ENCODE results near the gene B9D1. TPM values are rescaled to one million over a fixed set of nuclear protein-coding genes. Genes with fewer than 3 reads are reported as not detected.

B9D1 gene
- total RNA-seq, 1 experiment from 2014 or later, result 31.9 TPM

GRCh38 chr17:19365499-19365817 is 2.9 kb upstream of the B9D1 start:
- Mint-ChIP-seq H3K4me3 (no peak overlapping the region), H3K36me3 (0 out of 2 replicates have a peak, but pooled peaks cover 2% of the 10 kb centered on the region), H3K9me3 (no peaks in the 10 kb centered on the region), H3K4me1 (peaks cover 22% of the 10 kb centered on the region), H3K27ac (no peak overlapping the region), H3K27me3 (ENCODE audit: low read depth) (no peaks in the 10 kb centered on the region)
- ChIA-PET CTCF (interaction anchor here (0.8 to 5.4 kb wide), 9 partner anchors 12 to 281 kb away, joined by 3 to 91 read pairs (median 10); partner anchors contain the start of genes MAPK7 and MFAP4), POLR2A (interaction anchor here (0.6 to 1.1 kb wide), 2 partner anchors 13 to 397 kb away, joined by 3 to 7 read pairs; partner anchors contain the start of gene MAPK7)
- ATAC-seq, result no peak
- no peak for DNase-seq (ENCODE audit: low spot score)
- no peak for TF ChIP-seq E2F5 (CRISPR knock-in tag; IDR thresholded peaks at IDR 0.05)
- TF ChIP-seq FOXP1 (CRISPR knock-in tag; IDR thresholded peaks at IDR 0.05; ENCODE audit: borderline replicate concordance), result no peak
- no peak for TF ChIP-seq GRHL2 (CRISPR knock-in tag; IDR thresholded peaks at IDR 0.05; ENCODE audit: insufficient replicate concordance, severe bottlenecking)
- TF ChIP-seq FOXP4 (CRISPR knock-in tag; IDR thresholded peaks at IDR 0.05), result no peak
- TF ChIP-seq ZNF416 (CRISPR knock-in tag; IDR thresholded peaks at IDR 0.05), result no peak
- no peak for TF ChIP-seq ELF4 (CRISPR knock-in tag; IDR thresholded peaks at IDR 0.05; ENCODE audit: low read depth)
- TF ChIP-seq ZBTB21 (CRISPR knock-in tag; IDR thresholded peaks at IDR 0.05; ENCODE audit: borderline replicate concordance), result no peak
- TF ChIP-seq E2F4 (CRISPR knock-in tag; IDR thresholded peaks at IDR 0.05; ENCODE audit: borderline replicate concordance, low read depth), result no peak
- TF ChIP-seq SOX15 (CRISPR knock-in tag; IDR thresholded peaks at IDR 0.05), result no peak

- ChIA-PET CTCF (interaction anchor here (0.8 to 5.4 kb wide), 11 partner anchors 13 to 402 kb away, joined by 3 to 91 read pairs (median 10); partner anchors contain the start of genes MAPK7 and MFAP4), POLR2A (interaction anchor here (0.6 to 1.1 kb wide), 2 partner anchors 13 to 397 kb away, joined by 3 to 7 read pairs; partner anchors contain the start of gene MAPK7)
- H3K4me1 Mint-ChIP-seq, result peaks cover 22% of the 10 kb centered on the region
- H3K27ac Mint-ChIP-seq, result no peak overlapping the region
- H3K36me3 Mint-ChIP-seq, result 0 out of 2 replicates have a peak, but pooled peaks cover 2% of the 10 kb centered on the region
- no peaks in the 10 kb centered on the region for H3K27me3 Mint-ChIP-seq (ENCODE audit: low read depth)
- ATAC-seq, result no peak
- no peaks in the 10 kb centered on the region for H3K9me3 Mint-ChIP-seq
- no peak for DNase-seq (ENCODE audit: low spot score)
- no peak overlapping the region for H3K4me3 Mint-ChIP-seq
- TF ChIP-seq ELF4 (CRISPR knock-in tag; IDR thresholded peaks at IDR 0.05; ENCODE audit: low read depth) (no peak), ATF2 (CRISPR knock-in tag; IDR thresholded peaks at IDR 0.05; ENCODE audit: borderline replicate concordance, low read depth) (0 out of 2 replicates have a peak, but pooled peaks have one; percentile 35)
Observed at GRCh38 chr17:19364699-19365498, 2.4 kb upstream of the B9D1 start.

- ChIA-PET POLR2A (interaction anchor here (0.9 to 1.8 kb wide), 4 partner anchors 14 to 381 kb away, joined by 3 to 14 read pairs (median 4); partner anchors contain the start of gene MAPK7), CTCF (interaction anchor here (0.6 to 5.4 kb wide), 58 partner anchors 9 to 423 kb away, joined by 3 to 91 read pairs (median 5); partner anchors contain the start of genes ALDH3A2, MAPK7, MFAP4 and RNF112)
- no peaks in the 10 kb centered on the region for H3K9me3 Mint-ChIP-seq
- H3K36me3 Mint-ChIP-seq, result peaks cover 10% of the 10 kb centered on the region
- H3K4me3 Mint-ChIP-seq, result peak overlapping the region; percentile 83
- TF ChIP-seq RORB (CRISPR knock-in tag; IDR thresholded peaks at IDR 0.05) (no peak), E2F5 (CRISPR knock-in tag; IDR thresholded peaks at IDR 0.05) (no peak), ZNF121 (CRISPR knock-in tag; IDR thresholded peaks at IDR 0.05) (no peak), FOXP4 (CRISPR knock-in tag; IDR thresholded peaks at IDR 0.05) (no peak)
- no peak overlapping the region; the same call in 1 of the 2 replicates for H3K27ac Mint-ChIP-seq
- DNase-seq (ENCODE audit: low spot score), result no peak
- no peaks in the 10 kb centered on the region for H3K27me3 Mint-ChIP-seq (ENCODE audit: low read depth)
- ATAC-seq, result no peak
- H3K4me1 Mint-ChIP-seq, result peaks cover 22% of the 10 kb centered on the region
Observed at GRCh38 chr17:19363460-19364035, 1.0 kb upstream of the B9D1 start.

Measured in WTC11 (cell line).